GM06990 (cell line): ENCODE data around the gene USP24.

ENCODE experiments used
- DNase-seq: peaks from one replicate; pipeline ENCODE4 v3.0.0-alpha.2; 2011; ENCODE audit not compliant: insufficient read length; ENCODE audit errors: extremely low read depth
- H3K27me3 ChIP-seq: replicated peaks from 2 replicates; pipeline ENCODE4 v1.6.0; 2011; ENCODE audit warnings: low read length; ENCODE audit not compliant: control insufficient read depth, insufficient read depth
- H3K36me3 ChIP-seq: 2 replicates; pipeline ENCODE4 v1.5.1; 2011; ENCODE audit warnings: low read length; ENCODE audit not compliant: control insufficient read depth, insufficient read depth
- H3K4me3 ChIP-seq: replicated peaks from 2 replicates; pipeline ENCODE4 v1.5.1; 2011; ENCODE audit warnings: low read depth, mild to moderate bottlenecking, control low read depth, low read length
- TF ChIP-seq, protein P1 (sequence below): IDR thresholded peaks from 2 replicates; pipeline ENCODE4 v1.5.1; 2011; ENCODE audit warnings: low read length, control low read depth, mild to moderate bottlenecking, inconsistent platforms; ENCODE audit not compliant: insufficient read depth, poor library complexity, severe bottlenecking

USP24 gene

GRCh38 chr1:55069280-55069679, 145.9 kb downstream of the USP24 start:
- DNase-seq: no peak
- Histone ChIP-seq H3K36me3 (peaks cover 16% of the 10 kb centered on the region), H3K4me3 (no peak overlapping the region), H3K27me3 (no peaks in the 10 kb centered on the region)
- TF ChIP-seq, protein P1, sequence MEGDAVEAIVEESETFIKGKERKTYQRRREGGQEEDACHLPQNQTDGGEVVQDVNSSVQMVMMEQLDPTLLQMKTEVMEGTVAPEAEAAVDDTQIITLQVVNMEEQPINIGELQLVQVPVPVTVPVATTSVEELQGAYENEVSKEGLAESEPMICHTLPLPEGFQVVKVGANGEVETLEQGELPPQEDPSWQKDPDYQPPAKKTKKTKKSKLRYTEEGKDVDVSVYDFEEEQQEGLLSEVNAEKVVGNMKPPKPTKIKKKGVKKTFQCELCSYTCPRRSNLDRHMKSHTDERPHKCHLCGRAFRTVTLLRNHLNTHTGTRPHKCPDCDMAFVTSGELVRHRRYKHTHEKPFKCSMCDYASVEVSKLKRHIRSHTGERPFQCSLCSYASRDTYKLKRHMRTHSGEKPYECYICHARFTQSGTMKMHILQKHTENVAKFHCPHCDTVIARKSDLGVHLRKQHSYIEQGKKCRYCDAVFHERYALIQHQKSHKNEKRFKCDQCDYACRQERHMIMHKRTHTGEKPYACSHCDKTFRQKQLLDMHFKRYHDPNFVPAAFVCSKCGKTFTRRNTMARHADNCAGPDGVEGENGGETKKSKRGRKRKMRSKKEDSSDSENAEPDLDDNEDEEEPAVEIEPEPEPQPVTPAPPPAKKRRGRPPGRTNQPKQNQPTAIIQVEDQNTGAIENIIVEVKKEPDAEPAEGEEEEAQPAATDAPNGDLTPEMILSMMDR: no peak

GRCh38 chr1:55068638-55069037, 146.5 kb downstream of the USP24 start:
- DNase-seq: no peak
- H3K4me3 ChIP-seq: no peak overlapping the region
- H3K36me3 ChIP-seq: peaks cover 14% of the 10 kb centered on the region
- no peaks in the 10 kb centered on the region for H3K27me3 ChIP-seq
- TF ChIP-seq, protein P1: no peak

- no peak for DNase-seq
- peaks cover 13% of the 10 kb centered on the region for H3K36me3 ChIP-seq
- TF ChIP-seq, protein P1: no peak
- no peaks in the 10 kb centered on the region for H3K27me3 ChIP-seq
- H3K4me3 ChIP-seq: no peak overlapping the region
Observed at GRCh38 chr1:55067914-55068313, 147.2 kb downstream of the USP24 start.

GRCh38 chr1:55067022-55067778, 148.0 kb downstream of the USP24 start:
- peaks cover 13% of the 10 kb centered on the region for H3K36me3 ChIP-seq
- H3K27me3 ChIP-seq: no peaks in the 10 kb centered on the region
- no peak for DNase-seq
- no peak overlapping the region for H3K4me3 ChIP-seq
- TF ChIP-seq, protein P1: no peak

DNA sequence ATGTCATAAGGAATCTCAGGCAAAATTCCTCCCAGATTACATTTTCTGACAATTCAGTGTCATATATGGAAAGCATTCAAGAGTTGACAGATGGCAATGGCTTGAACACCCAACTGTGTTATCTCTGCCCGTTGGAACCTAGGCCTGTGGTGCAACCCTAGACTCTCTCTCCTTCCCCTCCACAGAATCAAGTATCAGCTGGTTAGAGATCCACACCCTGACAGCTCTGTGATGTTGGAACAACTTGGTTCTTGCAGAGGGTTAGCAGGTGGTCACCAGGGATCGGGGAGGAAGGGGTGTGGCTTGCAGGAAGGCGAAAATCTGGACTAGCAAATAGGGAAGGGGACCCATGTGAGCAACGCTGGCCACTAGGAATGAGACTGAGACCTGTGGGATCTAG, 149.5 kb downstream of the USP24 start:
- no peak for DNase-seq
- Histone ChIP-seq H3K36me3 (peaks cover 8% of the 10 kb centered on the region), H3K27me3 (no peaks in the 10 kb centered on the region), H3K4me3 (no peak overlapping the region)
- TF ChIP-seq, protein P1: no peak

DNA sequence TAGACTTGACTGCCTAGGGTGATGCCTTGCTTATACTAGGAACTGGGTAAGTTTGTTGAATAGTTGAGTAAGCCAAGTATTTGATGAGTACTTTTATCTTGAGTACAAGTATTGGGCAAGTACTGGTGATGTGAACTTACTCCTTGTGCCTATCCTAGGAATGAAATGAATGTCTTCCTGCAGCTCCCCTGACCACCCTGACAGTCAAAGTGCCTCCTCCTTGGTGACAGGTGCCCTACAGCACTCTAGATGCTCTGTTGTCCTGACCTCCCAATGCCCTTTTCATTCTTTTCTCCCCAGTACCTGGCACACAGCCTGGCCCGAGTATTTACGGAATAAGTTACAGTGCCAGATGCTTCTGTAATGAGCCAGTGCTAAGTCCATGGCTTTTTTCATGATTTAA, 150.3 kb downstream of the USP24 start:
- H3K36me3 ChIP-seq: peaks cover 7% of the 10 kb centered on the region
- TF ChIP-seq, protein P1: no peak
- no peaks in the 10 kb centered on the region for H3K27me3 ChIP-seq
- DNase-seq: no peak
- H3K4me3 ChIP-seq: no peak overlapping the region
